ENCODE measurements around the gene KRT79.

DNA sequence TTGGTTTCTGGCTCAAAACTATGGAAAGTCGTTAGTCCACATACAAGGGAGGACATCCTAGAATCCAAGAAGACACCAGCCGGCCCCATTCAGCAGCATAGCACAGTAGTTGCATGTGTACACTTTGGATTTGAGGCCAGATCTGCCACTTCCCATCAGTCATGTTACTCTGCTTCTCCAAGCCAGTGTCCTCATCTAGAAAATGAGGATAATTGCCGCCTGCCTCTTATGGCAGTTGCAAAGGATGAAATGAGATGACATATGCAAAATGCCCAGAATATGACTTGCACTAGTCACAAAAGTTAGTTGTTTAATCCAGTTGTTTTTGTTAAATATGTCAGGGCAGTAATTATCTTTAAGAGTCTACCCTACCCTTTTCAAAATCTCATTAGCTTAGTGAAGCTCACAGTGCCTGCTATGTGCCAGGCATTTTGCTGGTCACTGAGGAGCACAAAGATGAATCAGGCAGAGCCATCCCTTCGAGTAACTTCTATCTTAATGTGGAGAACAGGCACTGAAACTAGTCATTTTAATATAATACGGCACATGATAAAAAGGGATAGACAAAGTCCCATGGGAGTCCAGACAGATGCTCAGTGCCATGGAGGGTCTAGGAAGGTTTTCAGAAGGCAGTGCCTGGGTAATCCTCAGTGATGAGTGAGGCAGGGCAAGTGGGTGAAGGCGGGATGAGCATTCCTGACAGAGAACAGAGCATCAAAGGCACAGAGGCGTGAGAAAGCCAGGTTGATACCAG lies 50.4 kb downstream of the KRT79 start:
- TF ChIP-seq, protein P1, sequence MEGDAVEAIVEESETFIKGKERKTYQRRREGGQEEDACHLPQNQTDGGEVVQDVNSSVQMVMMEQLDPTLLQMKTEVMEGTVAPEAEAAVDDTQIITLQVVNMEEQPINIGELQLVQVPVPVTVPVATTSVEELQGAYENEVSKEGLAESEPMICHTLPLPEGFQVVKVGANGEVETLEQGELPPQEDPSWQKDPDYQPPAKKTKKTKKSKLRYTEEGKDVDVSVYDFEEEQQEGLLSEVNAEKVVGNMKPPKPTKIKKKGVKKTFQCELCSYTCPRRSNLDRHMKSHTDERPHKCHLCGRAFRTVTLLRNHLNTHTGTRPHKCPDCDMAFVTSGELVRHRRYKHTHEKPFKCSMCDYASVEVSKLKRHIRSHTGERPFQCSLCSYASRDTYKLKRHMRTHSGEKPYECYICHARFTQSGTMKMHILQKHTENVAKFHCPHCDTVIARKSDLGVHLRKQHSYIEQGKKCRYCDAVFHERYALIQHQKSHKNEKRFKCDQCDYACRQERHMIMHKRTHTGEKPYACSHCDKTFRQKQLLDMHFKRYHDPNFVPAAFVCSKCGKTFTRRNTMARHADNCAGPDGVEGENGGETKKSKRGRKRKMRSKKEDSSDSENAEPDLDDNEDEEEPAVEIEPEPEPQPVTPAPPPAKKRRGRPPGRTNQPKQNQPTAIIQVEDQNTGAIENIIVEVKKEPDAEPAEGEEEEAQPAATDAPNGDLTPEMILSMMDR (IDR thresholded peaks at IDR 0.05), result no peak
- TF ChIP-seq POLR2A (IDR thresholded peaks at IDR 0.05), result no peak
